ENCODE measurements around the gene FOXP2. TPM values are rescaled to one million over a fixed set of nuclear protein-coding genes. Genes with fewer than 3 reads are reported as not detected.

FOXP2 gene
- total and polyA plus RNA-seq, 2 of the 4 experiments (the other 2 are of a cell fraction), result 0.89 to 1.1 TPM

DNA sequence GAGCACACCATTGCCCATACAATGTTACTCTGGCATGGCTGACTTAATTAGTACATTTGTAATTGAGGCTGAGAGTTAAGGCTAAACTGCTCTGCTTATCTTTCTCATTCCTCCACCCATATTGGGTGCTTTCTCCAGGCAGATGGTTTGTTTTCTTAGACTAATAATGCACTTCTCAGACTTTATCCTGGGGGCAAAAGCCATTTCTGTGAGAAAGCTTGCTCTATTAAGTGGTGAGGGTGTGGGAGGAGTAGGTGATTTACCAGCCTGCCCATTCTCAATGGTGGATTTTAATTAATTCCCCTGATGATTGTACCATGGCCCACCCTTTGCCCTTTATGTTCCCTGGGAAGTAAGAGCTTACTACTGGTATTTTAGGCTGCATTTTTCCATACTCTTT is 174.8 kb downstream of the FOXP2 start:
- no peak overlapping the region for H4K5ac ChIP-seq (ENCODE audit: low read depth, low read length)
- no peaks in the 10 kb centered on the region for H3K79me1 ChIP-seq (ENCODE audit: low read depth in 1 of 2, low read length in 2 of 2)
- dilution Hi-C loops (cut with HindIII; ENCODE audit: low sequenced_read_pairs, unreplicated experiment) (no loop called here), in situ Hi-C loops (cut with MboI; ENCODE audit: low sequenced_read_pairs) (no loop called here), intact Hi-C loops (cut with micrococcal nuclease) (no loop called here)
- no peak for DNase-seq
- CTCF ChIA-PET, result interaction anchor here (0.8 kb wide), 1 partner anchor 12 kb away, joined by 3 read pairs; no protein-coding TSS in a partner anchor
- ATAC-seq (ENCODE audit: low read depth), result no peak
- H3K4me1 ChIP-seq (ENCODE audit: control insufficient read depth, insufficient read depth, low read length), result no peaks in the 10 kb centered on the region
- no peak overlapping the region for H2AK9ac ChIP-seq (replicated peaks; ENCODE audit: low read depth, low read length, poor library complexity)
- H2AFZ ChIP-seq (replicated peaks; ENCODE audit: low read length, poor library complexity), result no peak overlapping the region
- H3K27ac ChIP-seq (ENCODE audit: insufficient read depth, low read length), result no peak overlapping the region
- H3K23ac ChIP-seq (ENCODE audit: low read depth, low read length), result no peak overlapping the region
- no peak overlapping the region for H2BK15ac ChIP-seq (ENCODE audit: low read depth, low read length)
- no peak overlapping the region for H3K18ac ChIP-seq (ENCODE audit: low read depth, low read length)
- H3K56ac ChIP-seq (ENCODE audit: extremely low read depth, insufficient read depth, low read length), result no peak overlapping the region
- no peaks in the 10 kb centered on the region for H3K9me3 ChIP-seq (ENCODE audit: control insufficient read depth, insufficient read depth, low read length)
- TF ChIP-seq RCOR1 (IDR thresholded peaks at IDR 0.05; ENCODE audit: insufficient replicate concordance, low read length), result no peak
- no peak for TF ChIP-seq CEBPB (IDR thresholded peaks at IDR 0.05; ENCODE audit: low read depth, low read length)
- TF ChIP-seq MAZ (IDR thresholded peaks at IDR 0.05; ENCODE audit: borderline replicate concordance, low read depth, low read length), result no peak
- H4K20me1 ChIP-seq (ENCODE audit: insufficient read depth, low read length), result no peaks in the 10 kb centered on the region
- no peak overlapping the region for H3K4ac ChIP-seq (ENCODE audit: low read depth, low read length)
- no peak overlapping the region for H2BK20ac ChIP-seq (ENCODE audit: low read depth, low read length)
- no peak overlapping the region for H4K91ac ChIP-seq (ENCODE audit: insufficient read depth, low read depth, low read length)
- H3K36me3 ChIP-seq (ENCODE audit: control insufficient read depth, insufficient read depth, low read length), result no peaks in the 10 kb centered on the region
- no peak overlapping the region for H2BK120ac ChIP-seq (ENCODE audit: low read depth, low read length)
- H2AK5ac ChIP-seq (ENCODE audit: low read depth, low read length), result no peak overlapping the region
- H2BK5ac ChIP-seq (ENCODE audit: low read depth, low read length, poor library complexity, severe bottlenecking), result no peak overlapping the region
- H3K27me3 ChIP-seq (ENCODE audit: control insufficient read depth, insufficient read depth, low read length), result no peaks in the 10 kb centered on the region
- H3K14ac ChIP-seq (replicated peaks; ENCODE audit: low read depth, low read length), result no peak overlapping the region
- no TSS peak for BruUV-seq (replicated peaks)
- no peak overlapping the region for H3K4me3 ChIP-seq (ENCODE audit: insufficient read depth, low read depth, low read length)
- POLR2A ChIA-PET (ENCODE audit: unreplicated experiment), result no interaction called here
- no peak overlapping the region for H3K4me2 ChIP-seq (ENCODE audit: low read depth, low read length)
- H4K8ac ChIP-seq (ENCODE audit: low read depth in 2 of 2, low read length in 2 of 2), result no peak overlapping the region
- no peaks in the 10 kb centered on the region for H3K9me1 ChIP-seq (ENCODE audit: insufficient read depth, low read length)
- H3K9ac ChIP-seq (ENCODE audit: low read depth, low read length), result no peak overlapping the region

Data from IMR-90 (cell line).